Fibroblast of mammary gland (primary cell): ENCODE results near the gene CABP7.
A peak's percentile ranks its signal among the peaks of the same experiment; 100 is the strongest.

Source experiments
- DNase-seq: peaks from one replicate; pipeline ENCODE4 v3.0.0-alpha.2; 2010; ENCODE audit warnings: low read depth
- H3K4me3 ChIP-seq: 2 replicates; pipeline ENCODE4 v1.5.1; 2011; ENCODE audit warnings: low read depth, mild to moderate bottlenecking, low read length, moderate library complexity; ENCODE audit not compliant: control insufficient read depth
- TF ChIP-seq, protein P1 (sequence below): conservative IDR thresholded peaks from 2 replicates; pipeline ENCODE4 v1.5.1; 2011; ENCODE audit warnings: low read depth, low read length, inconsistent platforms; ENCODE audit not compliant: control insufficient read depth, insufficient read depth

Gene CABP7

DNA sequence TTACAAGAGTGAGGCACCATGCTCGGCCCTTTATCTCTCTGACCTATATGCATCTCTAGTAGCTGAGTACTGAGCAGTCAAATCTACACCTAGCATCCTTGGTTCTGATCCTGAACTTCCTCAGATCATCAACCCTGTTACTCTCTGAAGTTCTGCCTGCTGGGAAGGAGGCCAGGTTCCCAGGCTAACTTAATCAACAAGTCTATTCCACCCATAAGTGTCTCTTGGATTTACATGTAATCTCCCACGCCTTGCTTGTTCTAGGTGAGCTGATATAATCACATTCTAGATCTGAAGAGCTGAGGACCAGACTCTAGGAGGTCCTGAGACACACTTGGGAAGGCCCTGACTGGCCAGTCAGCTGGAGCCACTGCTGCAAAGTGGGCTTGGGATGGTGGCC lies 22.1 kb downstream of the CABP7 start:
- DNase-seq = no peak
- TF ChIP-seq, protein P1, sequence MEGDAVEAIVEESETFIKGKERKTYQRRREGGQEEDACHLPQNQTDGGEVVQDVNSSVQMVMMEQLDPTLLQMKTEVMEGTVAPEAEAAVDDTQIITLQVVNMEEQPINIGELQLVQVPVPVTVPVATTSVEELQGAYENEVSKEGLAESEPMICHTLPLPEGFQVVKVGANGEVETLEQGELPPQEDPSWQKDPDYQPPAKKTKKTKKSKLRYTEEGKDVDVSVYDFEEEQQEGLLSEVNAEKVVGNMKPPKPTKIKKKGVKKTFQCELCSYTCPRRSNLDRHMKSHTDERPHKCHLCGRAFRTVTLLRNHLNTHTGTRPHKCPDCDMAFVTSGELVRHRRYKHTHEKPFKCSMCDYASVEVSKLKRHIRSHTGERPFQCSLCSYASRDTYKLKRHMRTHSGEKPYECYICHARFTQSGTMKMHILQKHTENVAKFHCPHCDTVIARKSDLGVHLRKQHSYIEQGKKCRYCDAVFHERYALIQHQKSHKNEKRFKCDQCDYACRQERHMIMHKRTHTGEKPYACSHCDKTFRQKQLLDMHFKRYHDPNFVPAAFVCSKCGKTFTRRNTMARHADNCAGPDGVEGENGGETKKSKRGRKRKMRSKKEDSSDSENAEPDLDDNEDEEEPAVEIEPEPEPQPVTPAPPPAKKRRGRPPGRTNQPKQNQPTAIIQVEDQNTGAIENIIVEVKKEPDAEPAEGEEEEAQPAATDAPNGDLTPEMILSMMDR = no peak
- no peak overlapping the region for H3K4me3 ChIP-seq

DNA sequence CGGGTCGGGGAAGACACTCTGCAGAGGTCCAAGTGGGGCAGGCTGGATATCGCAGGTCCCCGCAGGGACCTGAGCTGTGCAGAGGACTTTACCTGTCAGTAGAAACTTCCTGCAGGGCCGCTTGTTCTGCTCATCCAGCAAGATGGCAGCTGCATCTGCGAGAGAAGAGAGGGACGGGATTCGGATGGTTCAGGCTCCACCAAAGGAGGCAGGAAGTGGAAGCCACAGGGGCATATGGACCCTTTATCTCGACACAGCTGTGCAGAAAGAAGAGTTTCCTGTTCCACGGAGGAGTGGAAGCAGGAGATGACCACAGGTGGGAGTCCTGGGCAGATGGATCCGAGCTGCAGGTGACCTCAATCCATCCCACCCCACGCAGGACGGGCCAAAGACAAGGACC lies 22.5 kb downstream of the CABP7 start:
- no peak for DNase-seq
- H3K4me3 ChIP-seq = no peak overlapping the region
- TF ChIP-seq, protein P1 = no peak

DNA sequence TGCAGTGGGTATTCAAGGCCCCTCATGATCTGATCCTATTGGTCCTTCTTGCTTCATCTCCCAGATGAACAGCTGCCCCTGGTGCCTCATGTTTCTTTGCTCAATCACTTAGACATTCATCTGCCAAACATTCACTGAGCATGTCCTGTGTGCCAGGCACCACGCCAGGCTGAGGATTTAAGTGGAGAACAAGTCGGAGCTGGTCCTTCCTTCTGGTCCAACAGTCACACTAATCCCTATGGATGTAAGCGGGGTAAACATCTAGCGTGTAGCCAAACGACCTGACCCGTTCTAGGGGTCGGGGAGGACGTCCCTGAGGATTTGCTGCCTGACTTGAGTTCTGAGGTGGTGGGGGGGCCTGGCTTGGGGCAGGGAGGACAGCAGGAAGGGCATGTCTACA lies 25.1 kb downstream of the CABP7 start:
- TF ChIP-seq, protein P1 = no peak
- no peak overlapping the region for H3K4me3 ChIP-seq
- peak; percentile 70 for DNase-seq

DNA sequence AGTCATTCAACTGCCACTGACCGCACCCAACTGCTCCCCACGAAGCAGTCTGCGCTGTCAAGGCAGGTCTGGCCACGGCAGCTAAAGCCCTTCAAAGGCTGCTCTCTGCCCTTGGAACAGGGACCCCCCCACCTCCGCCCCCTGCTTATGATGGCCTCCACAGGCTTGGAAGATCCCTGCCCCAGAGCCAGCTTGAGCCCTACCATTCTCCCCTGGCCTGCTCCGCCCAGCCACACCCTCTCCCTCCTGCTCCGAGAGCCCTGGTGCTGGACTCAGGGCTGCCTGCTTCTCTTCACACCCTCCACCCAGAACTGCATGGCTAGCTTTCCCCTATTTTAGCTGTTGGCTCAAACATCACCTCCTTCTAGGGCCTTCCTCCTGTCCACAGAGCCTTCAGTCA lies 28.0 kb downstream of the CABP7 start:
- TF ChIP-seq, protein P1 = no peak
- H3K4me3 ChIP-seq = no peak overlapping the region
- no peak for DNase-seq

DNA sequence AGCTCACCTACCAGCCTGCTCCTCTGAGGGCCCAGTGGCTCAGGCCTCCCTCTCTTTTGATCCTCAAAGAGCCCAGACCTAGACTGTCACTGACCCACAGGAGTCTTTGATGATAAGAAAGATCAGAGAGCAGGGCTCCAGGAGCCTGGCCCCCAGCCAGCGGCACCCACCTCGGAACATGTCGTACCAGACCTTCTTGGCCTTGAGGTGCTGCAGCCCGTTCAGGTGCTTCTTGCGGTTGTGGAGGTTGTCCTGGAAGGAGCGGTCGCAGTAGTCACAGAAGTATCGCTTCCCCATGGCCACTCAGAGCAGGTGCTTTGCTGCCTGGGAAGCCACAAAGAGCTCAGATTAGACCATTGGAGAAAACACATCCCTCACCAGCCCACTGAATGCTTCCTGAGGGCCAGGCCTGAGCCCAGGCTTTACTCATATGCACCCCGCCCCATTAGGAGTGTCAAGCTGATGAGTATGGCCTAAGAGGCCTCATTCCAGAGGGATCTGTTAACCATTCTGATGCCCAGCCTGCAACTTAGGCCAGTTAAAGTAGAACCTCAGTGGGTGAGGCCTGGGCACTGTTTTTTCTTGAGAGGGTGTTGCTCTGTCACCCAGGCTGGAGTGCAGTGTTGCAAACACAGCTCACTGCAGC lies 28.6 kb downstream of the CABP7 start:
- TF ChIP-seq, protein P1 = no peak
- DNase-seq = no peak
- no peak overlapping the region for H3K4me3 ChIP-seq

DNA sequence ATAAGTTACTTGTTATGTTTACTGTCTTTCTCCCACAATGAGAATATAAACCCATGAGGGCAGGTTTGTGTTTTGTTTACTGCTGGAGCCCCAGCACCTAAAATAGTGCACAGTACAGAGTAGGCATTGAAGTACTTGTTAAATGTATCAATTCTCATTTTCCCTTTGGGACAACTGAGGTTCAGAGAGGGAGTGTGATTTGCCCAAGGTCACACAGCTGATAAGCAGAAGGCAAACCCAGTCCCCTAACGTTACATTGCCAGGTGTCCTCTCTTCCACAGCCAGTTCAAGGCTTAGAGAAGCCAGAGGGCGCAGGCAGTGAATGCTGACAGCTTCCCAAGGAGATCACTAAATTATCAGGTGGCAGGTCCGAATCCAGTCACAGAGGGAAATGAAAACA lies 30.2 kb downstream of the CABP7 start:
- no peak for DNase-seq
- no peak overlapping the region for H3K4me3 ChIP-seq
- TF ChIP-seq, protein P1 = no peak
